ENCODE measurements around the gene PLP1. TPM values are rescaled to one million over a fixed set of nuclear protein-coding genes. Genes with fewer than 3 reads are reported as not detected.

PLP1 gene, protein sequence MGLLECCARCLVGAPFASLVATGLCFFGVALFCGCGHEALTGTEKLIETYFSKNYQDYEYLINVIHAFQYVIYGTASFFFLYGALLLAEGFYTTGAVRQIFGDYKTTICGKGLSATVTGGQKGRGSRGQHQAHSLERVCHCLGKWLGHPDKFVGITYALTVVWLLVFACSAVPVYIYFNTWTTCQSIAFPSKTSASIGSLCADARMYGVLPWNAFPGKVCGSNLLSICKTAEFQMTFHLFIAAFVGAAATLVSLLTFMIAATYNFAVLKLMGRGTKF
- total RNA-seq: 100 to 1,000 TPM in 1 of 4 donors, 10 to 100 TPM in 3; 32.7 to 112 (median 47.0) TPM
- polyA plus RNA-seq: 10 to 100 TPM in 1 of 3 donors, 1 to 10 TPM in 2; 1.6 to 10.2 (median 3.6) TPM

DNA sequence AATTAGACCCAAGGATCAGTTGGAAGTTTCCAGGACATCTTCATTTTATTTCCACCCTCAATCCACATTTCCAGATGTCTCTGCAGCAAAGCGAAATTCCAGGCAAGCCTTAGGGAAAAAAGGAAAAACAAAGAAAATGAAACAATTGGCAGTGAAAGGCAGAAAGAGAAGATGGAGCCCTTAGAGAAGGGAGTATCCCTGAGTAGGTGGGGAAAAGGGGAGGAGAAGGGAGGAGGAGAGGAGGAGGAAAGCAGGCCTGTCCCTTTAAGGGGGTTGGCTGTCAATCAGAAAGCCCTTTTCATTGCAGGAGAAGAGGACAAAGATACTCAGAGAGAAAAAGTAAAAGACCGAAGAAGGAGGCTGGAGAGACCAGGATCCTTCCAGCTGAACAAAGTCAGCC is at the start of gene PLP1:
TSS of gene PLP1 (plus strand) at position 295 of the 400 bp plus-strand sequence. CDS start 156 bp downstream, outside the sequence.
- peak within 1 kb of the TSS in 3 of 4 donors; percentile 14 to 15 (median 15) for H3K4me3 ChIP-seq
- 77 to 87% methylated on average over 2 of the region's 2 CpGs for WGBS, 2 donors
- no peaks in the 10 kb centered on the region for H3K36me3 ChIP-seq
- peaks cover 0 to 10% (median 0%) of the 10 kb centered on the region in 4 donors for H3K4me1 ChIP-seq
- H3K9me3 ChIP-seq: no peaks in the 10 kb centered on the region
- DNase-seq: no peak
- intact Hi-C loops (cut with DNase I): loop anchor here (10.0 kb wide), 1 partner anchor 62 kb away; the partner anchor contains the start of gene TMEM31
- H3K27me3 ChIP-seq: no peaks in the 10 kb centered on the region
- no peak within 1 kb of the TSS for H3K27ac ChIP-seq
- peak in 2 of 4 donors; percentile 37 to 46 for TF ChIP-seq POLR2AphosphoS5 (IDR thresholded peaks at IDR 0.05)
- no peak for TF ChIP-seq CTCF (IDR thresholded peaks at IDR 0.05)

DNA sequence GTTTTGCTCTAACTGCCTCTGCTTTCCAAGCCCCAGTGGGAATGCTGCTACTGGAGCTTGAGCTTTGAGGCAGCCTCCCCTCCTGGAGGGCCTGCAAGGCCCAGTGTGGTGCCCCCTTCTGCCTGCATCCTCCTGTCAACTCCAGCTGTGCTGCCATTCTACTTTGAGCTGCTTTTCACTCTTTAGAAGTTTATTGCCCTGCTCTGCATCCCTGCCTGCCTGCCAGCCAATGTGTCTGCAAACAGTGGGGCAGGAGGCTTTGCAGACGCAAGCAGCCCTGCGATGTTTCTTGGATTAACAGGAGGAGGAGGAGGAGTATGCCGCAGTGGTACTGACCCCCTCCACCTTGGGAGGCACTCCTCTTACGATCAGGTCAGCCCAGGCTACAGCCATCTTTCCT is 49.5 kb upstream of the PLP1 start:
- Histone ChIP-seq H3K27me3 (peaks cover 0 to 2% (median 0%) of the 10 kb centered on the region in 3 donors), H3K36me3 (no peaks in the 10 kb centered on the region), H3K4me1 (no peaks in the 10 kb centered on the region), H3K4me3 (no peak overlapping the region), H3K27ac (no peak overlapping the region), H3K9me3 (no peaks in the 10 kb centered on the region)
- DNase-seq: no peak
- TF ChIP-seq CTCF (IDR thresholded peaks at IDR 0.05) (no peak), POLR2A (IDR thresholded peaks at IDR 0.05) (no peak), EP300 (IDR thresholded peaks at IDR 0.05) (no peak), POLR2AphosphoS5 (IDR thresholded peaks at IDR 0.05) (no peak)
- WGBS, 2 donors: 80 to 94% methylated on average over 4 of the region's 4 CpGs
- intact Hi-C loops (cut with DNase I): no loop called here

DNA sequence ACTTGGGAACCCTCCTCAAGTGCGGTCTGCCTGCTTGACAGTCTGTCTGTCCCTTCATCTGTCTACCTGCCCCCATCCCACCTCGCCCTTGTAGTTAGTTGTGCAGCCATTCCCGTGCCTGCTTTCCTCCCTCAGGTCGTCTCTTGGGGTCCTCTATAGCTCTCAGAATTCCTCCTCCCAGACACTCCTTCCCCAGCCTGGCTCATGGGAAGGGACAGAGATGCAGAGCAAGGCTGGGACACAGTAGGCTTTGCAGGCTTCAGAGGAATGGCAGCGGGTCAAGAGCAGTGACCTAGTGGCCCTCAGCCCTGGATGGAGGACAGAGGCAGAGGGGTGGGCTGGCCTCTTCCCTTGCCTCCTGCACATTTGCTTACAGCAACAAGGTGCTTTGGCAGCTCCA is 47.6 kb upstream of the PLP1 start:
- intact Hi-C loops (cut with DNase I): no loop called here
- H3K27me3 ChIP-seq: peaks cover 0 to 2% (median 0%) of the 10 kb centered on the region in 3 donors
- 66% methylated on average over 5 of the region's 5 CpGs for WGBS, 2 donors

DNA sequence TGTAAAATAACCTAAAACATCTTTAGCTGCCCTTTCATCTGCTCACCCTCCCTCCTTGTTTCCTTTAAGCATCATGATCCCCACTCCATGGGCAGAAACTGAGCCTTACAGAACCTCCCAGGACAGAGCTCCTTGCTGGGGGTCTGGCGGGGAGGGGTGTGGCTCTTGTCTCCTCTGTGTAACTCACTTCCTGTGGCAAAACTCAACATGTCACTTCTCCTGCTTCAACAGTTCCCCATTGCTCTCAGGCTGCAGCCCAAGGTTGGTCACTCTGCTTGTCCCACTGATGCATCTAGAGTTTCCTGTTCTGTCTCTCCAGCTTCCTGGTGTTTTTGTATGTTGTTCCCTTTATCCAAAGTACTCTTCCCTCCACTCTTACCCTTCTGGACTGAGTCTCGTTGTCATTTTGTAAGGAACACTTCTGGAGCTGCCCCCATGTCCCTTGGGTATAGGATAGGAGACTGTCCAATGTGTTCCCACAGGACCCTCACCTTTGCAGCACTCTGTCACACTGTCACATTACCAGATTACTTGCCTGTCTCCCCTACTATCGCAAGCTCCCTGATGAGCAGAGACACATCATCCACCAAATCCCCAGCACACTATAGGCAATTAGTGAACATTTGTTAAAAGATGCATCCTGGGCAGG is 46.4 kb upstream of the PLP1 start:
- WGBS, 2 donors: 68 to 88% methylated on average over 3 of the region's 3 CpGs
- Histone ChIP-seq H3K9me3 (no peaks in the 10 kb centered on the region), H3K4me1 (no peaks in the 10 kb centered on the region), H3K27ac (no peak overlapping the region), H3K36me3 (no peaks in the 10 kb centered on the region), H3K27me3 (peaks cover 0 to 2% (median 0%) of the 10 kb centered on the region in 3 donors), H3K4me3 (no peak overlapping the region)
- intact Hi-C loops (cut with DNase I): no loop called here
- TF ChIP-seq EP300 (IDR thresholded peaks at IDR 0.05) (no peak), CTCF (IDR thresholded peaks at IDR 0.05) (no peak), POLR2AphosphoS5 (IDR thresholded peaks at IDR 0.05) (no peak), POLR2A (IDR thresholded peaks at IDR 0.05) (no peak)
- DNase-seq: no peak

More for the DNA sequence above, 47.6 kb upstream of the PLP1 start:
- TF ChIP-seq POLR2A (IDR thresholded peaks at IDR 0.05) (no peak), EP300 (IDR thresholded peaks at IDR 0.05) (no peak), POLR2AphosphoS5 (IDR thresholded peaks at IDR 0.05) (no peak), CTCF (IDR thresholded peaks at IDR 0.05) (no peak)
- Histone ChIP-seq H3K4me1 (no peaks in the 10 kb centered on the region), H3K36me3 (no peaks in the 10 kb centered on the region), H3K4me3 (no peak overlapping the region), H3K27ac (no peak overlapping the region), H3K9me3 (no peaks in the 10 kb centered on the region)
- no peak for DNase-seq
